T-helper 2 cell treated with Interferon-gamma antibody and Interleukin-4, amounts not matched to agents 100 ng/mL and 5 ng/mL, for 36 hours (primary cell): ENCODE measurements around the gene C2CD3. TPM values are rescaled to one million over a fixed set of nuclear protein-coding genes. Genes with fewer than 3 reads are reported as not detected.

Experiments
- intact Hi-C: fragments of 100-400 bp; cut with micrococcal nuclease; formaldehyde crosslinking; loops from one replicate; pipeline ENCODE4 v1.15.1; 2023
- total RNA-seq: library from RNA; stranded (reverse); gene quantifications from 2 replicates; pipeline ENCODE4 v1.2.3, GENCODE V29; 2022

Gene C2CD3
- total RNA-seq, 1 donor from 2014 or later = 41.1 TPM

DNA sequence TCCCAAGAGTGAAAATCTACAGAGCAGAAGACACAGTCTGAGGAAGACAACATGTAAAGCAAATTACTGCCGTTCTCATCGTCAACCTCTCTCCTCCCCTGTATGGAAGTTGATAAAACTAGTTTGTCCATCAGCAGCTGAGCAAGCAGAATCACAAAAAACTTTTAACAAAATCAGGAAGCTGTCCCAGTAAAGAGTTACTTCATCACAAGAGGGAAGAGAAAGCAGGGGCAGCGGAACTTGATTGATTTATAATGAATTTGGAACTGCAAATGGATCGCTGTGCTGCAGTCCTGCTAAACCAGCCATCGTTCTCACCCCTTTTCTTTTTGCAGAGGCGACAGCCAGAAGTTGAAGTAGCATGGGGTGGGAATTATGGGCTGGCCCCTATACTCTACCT lies 148.3 kb downstream of the C2CD3 start:
- intact Hi-C loops = no loop called here

DNA sequence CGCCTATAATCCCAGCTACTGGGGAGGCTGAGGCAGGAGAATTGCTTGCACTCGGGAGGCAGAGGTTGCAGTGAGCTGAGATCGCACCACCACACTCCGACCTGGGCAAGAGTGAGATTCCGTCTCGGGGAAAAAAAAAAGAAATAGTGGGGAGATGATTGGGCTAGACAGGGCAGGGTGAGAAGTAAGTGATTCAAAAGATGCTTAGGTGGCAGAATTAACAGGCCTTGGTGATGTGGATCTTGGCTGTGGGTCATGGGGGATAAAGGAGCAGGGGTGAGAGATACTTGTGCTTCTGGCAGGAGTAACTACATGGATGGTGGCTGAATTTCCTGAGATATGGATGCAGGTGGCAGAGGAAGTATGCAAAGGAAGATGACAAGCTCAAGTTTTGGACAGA lies 148.8 kb downstream of the C2CD3 start:
- intact Hi-C loops = no loop called here

DNA sequence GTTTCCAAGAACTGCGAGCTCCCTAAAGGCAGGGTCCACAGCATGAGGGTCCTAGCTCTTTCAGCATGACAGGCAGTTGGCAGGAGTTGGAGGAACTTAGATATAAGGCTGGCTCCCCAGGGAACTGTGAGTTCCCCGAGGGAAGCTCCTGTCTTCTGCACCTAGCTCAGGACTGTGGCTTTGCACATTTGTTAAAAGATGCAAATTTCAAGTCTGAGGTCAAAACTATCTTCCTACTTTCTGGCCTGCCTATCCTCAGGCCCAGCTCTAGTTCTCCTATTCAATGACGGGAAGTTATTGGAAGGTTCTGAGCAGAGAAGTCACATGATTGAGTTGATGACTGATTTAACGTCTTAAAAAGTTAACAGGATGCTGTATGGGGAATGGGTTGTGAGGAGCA lies 150.3 kb downstream of the C2CD3 start:
- intact Hi-C loops = no loop called here

DNA sequence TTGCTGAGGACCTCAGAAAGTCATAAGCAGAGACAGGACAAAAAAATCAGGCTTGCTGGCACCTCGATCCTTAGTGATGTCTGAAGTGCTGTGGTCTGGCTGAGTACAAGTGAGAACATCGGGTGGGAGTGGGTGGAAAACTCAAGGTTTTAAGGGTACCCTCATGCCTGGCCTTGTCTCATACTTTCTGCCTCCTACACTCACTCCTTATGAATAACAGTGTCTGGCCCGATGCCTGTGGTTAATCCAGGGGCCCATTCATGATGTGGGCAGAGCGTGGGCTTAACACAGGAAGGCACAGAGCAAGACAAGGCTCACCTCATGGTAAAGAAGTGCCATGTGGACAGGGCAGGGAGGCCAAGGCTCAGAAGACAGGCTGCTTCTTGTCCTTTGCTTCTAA lies 150.9 kb downstream of the C2CD3 start:
- intact Hi-C loops = no loop called here

DNA sequence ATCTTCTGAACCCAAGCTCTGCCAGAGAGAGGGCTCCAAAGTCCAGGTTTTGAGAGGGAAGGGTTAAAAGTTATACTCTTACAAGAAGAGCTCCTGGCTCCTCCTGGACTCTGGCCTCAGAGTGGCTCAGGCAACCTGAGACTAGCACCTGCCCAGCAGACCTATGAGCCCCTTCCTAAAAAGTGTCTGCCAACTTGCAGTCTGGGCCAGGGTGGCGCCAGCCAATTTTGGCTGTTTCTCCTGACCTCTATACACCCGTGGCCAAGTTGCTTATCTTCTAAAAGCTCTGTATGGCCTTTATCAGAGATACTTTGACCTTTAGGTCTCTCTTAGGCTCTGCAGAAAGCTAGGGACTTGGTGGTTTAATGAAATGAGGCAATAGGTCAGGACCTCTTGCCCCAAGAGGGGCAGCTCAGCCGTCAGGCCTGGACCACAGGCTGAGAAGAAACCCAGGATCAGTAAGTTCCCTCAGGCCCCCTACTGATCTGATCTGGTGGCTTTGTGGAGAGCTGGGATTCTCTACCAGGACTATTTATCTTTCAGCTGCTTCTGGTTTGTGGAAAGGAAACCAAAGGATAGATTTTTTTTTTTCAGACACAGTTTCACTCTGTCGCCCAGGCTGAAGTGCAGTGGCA lies 151.6 kb downstream of the C2CD3 start:
- intact Hi-C loops = no loop called here

DNA sequence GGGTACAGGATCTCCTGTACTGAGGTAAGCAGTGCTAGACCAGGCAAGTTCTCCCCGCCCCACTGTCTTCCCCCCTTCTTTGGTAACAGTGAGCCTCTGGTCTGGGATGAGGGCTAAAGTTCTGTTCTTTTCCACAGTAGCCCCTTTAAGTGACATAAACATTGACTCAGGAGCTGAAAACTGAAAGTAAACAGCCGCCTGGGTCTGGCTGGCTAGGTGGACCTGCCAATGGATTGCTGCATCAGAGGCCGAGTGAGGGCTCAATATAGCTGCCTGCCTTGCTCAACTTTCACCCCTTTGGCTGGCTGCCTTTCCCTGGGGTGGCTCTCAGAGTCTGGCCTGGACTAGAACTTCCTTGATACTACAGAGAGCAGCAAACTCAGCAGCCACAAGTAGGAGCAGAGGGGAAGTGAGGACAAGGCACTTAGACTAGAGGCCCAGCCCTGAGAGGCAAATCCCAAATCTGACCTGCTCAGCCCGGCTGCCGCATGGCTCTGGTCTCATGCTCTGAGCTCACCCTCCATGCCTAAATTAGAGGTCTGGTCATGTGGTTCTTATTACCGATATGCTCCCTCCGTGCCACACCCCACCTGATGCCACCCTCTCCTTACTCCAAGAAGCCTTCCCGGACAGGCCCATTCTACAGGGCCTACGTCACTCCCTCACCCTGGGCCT lies 152.3 kb downstream of the C2CD3 start:
- intact Hi-C loops = no loop called here

DNA sequence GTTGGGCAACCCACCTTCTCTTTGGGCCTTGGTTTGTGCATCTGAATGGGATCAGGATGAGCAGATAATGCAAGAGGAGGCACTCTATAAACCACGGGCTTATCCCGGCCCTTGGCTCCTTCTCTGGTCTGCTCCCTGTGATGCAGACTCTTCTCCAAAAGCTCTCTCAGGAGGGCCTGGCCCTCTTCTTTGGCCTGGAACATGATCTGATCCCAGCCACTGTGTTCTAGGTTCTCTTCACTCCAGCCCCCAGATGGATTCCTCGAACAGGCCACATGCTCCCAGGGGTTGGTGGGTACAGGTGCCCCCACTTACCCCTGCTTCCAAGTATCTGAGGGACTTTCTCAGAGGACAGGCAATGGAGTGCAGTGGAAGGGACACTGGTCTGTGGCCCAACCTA lies 153.2 kb downstream of the C2CD3 start:
- intact Hi-C loops = no loop called here

DNA sequence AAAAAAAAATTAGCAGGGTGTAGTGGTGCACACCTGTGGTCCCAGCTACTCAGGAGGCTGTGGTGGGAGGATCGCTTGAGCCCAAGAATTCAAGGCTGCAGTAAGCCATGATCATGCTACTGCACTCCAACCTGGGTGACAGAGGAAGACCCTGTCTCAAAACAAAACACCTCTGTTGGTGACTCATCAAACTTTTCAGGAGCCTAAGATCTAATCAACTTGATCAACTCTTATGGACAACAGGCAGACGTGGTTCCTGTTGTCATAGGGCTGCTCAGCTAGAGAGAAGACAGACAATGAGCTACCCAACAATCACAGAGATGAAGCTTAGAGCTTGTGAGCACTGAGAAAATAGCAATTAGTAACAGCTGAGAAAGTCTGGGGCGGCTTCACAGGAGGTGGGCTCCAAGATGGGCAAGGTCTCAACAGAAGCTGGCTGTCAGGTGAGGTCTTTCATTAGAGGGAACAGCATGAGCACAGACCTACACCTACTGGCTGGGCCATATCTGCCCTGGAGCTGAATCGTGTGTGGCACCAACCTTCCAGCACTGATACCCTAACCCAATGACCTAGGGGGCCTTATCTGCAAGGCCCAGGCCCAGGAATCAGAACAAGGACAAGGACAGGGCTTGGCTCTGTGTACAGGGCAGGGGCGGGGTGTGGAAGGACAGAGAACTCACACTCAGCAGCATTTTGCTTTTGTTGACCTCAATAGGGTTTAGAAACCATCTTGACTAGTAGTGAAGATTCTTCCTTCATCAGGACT lies 154.7 kb downstream of the C2CD3 start:
- intact Hi-C loops = no loop called here

DNA sequence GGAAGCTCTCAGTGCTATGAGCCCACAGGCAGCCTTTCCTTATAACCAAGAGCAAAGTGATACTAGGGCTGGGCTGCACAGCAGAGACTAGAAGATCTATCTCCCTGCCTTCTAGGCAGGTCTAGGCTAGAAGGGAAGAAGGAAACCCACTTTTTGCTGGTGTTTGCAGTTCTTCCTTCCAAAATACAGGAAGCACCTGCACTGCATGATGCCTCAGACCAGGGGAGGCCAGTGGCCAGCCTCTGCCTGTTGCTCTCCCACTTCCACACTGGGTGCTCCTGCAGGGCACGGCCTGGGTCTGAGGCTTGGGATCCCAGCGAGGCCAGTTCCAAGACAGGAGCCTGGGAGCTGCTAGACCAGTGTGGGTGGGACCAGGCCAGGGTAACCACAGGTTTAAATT lies 155.9 kb downstream of the C2CD3 start:
- intact Hi-C loops = no loop called here

DNA sequence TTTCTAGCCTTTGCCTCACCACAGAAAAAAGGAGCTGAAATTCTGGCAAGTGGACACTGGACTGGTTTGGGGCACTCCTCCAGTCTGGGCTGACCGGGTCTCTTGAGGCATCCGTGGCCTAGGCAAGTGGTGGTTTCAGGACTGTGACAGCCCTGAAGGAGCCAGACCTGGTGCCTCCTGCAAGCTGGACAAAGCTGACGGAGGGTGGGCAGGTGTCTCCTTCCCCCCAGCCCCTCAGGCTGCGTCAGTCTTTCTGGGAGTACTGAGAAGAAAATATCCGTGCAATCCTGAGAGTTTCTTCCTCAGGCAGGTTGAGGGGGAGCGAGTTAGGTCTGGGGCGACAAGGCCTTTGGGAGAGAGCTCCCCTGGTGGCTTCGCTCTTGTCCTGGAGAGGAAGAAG lies 157.7 kb downstream of the C2CD3 start:
- intact Hi-C loops = no loop called here

DNA sequence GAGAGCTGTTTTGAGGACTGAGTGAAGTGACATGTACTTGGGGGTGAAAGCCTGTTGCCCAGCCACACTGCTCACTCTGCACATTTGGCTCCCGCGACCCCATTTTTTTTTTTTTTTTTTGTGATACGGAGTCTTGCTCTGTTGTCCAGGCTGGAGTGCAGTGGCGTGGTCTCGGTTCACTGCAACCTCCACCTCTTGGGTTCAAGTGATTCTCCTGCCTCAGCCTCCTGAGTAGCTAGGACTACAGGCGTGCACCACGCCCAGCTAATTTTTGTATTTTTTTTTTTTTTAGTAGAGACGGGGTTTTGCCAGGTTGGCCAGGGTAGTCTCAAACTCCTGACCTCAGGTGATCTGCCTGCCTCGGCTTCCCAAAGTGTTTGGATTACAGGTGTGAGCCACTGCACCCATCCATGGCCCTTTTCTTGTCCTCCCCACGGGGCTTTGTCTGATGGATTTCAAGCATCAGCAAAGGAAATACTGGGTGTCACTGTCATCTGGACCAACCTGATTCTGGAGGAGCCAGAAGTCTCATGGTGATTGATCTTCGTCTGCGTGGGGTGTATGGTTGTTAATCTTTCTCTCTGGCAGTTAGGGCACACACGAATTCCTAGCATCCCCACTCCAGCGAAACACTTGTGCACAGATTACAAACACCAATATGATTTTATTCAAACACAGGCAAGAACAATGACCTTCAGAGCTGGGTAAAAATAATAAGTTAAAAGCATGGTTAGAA lies 158.6 kb downstream of the C2CD3 start:
- intact Hi-C loops = no loop called here

DNA sequence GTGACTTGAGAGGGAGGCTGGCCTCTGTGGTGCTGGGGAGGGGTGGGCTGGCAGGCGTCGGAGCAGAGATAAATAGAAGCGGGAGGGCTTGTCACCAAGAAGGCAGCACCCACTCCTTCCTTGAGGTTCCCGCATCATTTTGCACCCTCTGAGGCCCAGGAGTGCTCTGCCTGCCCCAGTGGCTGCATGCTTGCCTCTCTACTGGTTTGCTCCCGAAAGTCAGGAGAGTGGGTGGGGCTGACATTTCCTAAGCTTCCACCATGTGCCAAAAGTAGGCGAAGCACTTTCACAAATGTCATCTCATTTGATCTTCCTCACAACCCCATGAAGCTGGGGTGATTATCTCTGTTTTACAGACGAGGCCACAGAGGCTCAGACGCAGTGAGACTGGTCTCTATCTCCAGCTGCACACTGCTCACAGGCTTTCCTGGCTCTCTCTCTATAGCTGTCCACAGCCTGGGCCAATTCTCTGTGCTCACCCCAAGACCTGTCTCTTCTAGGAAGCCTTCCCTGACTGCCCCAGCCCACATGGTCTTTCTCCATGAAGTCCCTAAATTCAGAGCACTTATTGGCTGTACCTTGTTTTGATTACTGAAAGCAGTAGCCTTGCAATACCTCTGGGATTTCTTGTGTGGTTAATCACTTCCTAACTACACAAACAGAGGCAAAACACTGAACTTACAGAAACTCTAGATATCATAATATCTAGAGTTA lies 159.3 kb downstream of the C2CD3 start:
- intact Hi-C loops = loop anchor here (1.0 kb wide), 2 partner anchors 16 to 31 kb away; no protein-coding TSS in a partner anchor

DNA sequence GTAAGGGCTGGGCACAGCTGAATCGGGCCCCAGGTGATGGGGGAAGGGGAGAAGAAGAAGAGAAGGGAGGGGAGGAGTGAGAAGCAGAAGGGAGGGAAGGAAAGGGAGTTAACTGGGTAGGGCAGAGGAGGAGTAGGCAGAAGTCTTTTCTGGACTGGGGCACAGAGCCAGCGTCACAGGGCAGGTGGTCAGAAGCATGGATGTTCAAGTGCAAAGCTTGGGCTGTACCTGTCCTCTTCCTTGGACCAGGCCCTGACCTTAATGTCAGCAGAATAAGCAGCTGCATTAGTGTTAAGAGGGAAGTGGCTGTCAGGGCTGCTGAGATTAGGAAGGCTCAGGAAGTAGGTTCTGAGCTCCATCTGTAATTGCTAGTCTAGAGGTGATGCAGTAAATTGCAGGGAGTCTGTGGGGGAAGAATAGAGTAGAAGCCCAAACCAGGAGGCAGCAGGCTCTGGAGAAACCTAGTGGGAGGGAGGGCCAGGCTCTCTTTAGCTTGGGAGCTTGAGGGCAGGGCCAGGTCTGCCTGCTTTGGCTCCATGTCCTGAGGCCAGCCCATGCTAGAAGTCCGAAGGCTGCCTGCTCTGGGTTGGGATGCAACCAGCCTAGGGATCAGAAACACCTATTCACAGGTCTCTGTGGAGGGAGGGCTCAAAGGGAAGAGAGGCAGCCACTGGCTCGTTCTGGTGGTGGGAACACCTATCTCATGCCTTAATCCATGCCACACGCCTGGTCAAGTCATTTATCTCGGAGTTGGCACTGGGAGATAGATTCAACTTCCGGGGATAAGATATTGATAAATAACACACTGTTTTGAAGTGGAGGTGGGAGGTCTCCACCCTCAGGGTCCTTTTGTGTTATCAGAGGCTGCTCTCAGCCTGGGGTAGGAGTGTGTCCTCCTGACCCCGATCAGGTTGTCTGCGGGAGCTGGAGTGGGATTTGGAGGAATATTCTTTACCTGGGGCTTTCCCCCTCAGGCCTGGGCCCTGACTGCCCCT lies 160.2 kb downstream of the C2CD3 start:
- intact Hi-C loops = loop anchor here (1.0 kb wide), 2 partner anchors 15 to 30 kb away; no protein-coding TSS in a partner anchor

DNA sequence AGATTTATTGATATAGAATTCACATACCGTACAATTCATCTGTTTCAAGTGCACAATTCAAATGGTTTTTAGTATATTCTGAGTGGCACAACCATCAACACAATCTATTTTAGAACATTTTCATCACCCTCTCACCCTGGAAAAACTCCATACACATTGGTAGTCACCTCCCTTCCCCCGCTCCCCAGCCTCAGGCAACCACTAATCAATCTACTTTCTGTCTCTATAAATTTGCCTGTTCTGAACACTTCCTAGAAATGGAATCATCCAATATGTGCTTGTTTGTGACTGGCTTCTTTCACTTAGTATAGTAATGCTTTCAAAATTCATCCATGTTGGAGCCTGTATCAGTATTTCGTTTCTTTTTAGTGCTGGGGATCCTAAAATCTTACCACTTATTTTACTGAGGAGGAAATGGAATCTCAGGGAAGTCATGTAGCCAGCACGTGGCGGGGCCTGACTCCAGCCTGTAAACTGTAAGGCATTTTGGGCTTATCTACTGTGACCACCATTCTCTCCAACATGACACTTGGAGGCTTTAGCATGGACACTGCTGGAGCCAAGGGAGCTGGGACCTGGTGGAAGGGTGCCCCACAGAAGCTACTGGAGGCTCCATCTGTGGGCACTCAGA lies 161.0 kb downstream of the C2CD3 start:
- intact Hi-C loops = loop anchor here (5.0 kb wide), 1 partner anchor 37 kb away; no protein-coding TSS in a partner anchor

DNA sequence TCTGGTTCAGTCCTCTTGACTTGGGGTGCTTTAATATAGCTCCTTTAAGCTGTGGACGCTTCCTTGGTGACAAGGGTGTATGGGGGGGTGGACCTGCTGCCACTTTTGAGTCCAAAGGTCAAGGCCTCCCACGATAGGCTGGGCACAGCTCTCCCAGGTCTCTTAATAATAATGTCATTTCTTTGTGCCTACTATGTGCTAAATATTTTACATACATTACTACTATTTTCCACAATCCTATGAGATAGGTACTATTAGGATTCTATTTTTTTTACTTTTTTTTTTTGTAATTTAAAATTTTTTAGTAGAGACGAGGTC lies 161.6 kb downstream of the C2CD3 start:
- intact Hi-C loops = loop anchor here (5.0 kb wide), 1 partner anchor 37 kb away; no protein-coding TSS in a partner anchor

DNA sequence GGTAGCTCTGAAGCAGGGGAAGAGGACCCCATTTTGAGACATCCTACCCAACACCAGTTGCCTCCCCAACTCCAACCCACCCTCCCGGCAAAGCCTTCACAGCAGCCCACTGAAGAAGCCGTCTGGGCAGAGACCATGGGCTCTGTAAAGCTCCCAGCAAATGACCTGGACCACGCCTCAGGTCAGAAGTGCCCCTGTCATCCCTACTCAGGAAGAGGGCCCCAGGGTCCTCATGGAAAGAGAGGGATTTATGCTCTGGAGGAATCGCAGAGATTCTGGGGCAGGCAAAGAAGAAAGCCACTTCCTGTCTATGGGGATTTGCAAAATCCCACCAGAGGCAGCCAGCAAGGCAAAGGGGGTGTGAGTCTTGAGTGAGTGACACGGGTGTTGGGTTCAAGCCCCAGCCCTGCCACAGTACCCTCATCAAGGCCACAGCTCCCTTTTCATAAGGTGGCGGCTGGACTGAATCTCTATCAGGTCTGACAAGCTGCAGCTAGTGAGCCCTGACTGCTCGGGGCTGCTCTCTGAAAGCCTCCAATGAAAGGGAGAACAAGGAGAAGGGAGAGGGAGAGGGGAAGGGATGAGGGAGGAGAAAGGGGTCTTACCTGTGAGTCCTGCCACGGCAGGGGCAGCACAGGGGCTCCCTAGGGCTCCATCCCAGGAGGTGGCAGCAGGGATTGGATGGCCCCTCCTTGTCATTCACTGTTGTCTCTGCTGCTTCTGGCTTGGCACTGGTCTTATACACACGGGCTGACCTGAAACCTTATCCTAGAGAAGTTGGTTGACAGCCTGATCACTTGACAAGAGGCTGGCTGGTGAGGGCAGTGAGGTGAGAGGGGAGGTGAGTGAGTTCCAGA lies 162.2 kb downstream of the C2CD3 start, which contains the start of gene UCP3:
UCP3 (minus strand) TSS at position 713 of the 857 bp plus-strand sequence. CDS start 2,043 bp downstream, outside the sequence.
- intact Hi-C loops = loop anchor here (5.0 kb wide), 1 partner anchor 36 kb away; no protein-coding TSS in a partner anchor

DNA sequence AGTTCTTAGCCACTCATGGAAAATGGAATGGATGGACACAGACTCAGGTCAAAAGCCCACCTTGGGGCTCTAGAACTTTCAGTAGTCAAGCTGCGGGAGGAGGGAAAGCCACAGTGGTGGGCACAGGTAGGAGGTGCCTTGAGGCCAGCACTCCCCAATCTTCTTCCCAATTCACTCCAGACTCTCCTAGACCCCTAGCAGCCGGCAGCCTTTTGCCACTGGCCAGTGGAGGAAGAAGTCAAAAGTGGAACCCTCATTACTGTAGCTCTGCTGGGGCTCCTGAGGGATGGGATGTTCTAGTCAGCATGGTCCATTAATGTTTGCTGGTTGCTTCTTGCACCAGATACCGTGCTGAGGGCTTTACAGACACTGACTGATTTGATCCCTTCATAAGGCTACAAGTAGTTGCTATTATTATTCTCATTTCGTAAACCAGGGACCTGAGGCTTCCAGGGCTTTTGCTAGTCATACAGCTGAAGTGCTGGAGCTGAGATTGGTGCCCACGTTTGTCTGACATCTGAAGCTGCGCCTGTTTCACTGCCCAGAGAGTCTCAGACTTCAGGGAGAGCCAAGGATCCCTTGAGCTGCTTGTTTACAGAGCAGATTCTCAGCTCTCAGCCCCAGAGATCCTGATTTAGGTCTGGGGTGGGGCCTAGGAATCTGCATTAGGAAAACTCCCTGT lies 163.0 kb downstream of the C2CD3 start:
- intact Hi-C loops = loop anchor here (5.0 kb wide), 1 partner anchor 36 kb away; no protein-coding TSS in a partner anchor
